Aorta (tissue), 5 donors: ENCODE results near the gene EFCAB6. TPM values are rescaled to one million over a fixed set of nuclear protein-coding genes. Genes with fewer than 3 reads are reported as not detected.
A peak's percentile ranks its signal among the peaks of the same experiment; 100 is the strongest.

Source experiments
- ATAC-seq: fragments of 200-7000 bp; cut with Tn5 transposase; one replicate; pipeline ENCODE4 v1.9.1; 2022; ENCODE audit warnings: moderate library complexity; ENCODE audit not compliant: low FRiP score
- DNase-seq, 2 donors: peaks; one replicate each; pipeline ENCODE4 v3.0.0-alpha.2; 2020
- H3K27ac ChIP-seq, 2 donors: one replicate each; pipeline ENCODE4 v1.5.1; 2013; ENCODE audit warnings: low read length in 2 of 2, mild to moderate bottlenecking in 2 of 2, moderate library complexity in 2 of 2, control low read depth in 1 of 2, inconsistent platforms in 1 of 2, low read depth in 1 of 2
- H3K27me3 ChIP-seq, 2 donors: one replicate each; pipeline ENCODE4 v1.6.1; 2013; ENCODE audit warnings: control low read depth in 1 of 2, low read length in 1 of 2, mild to moderate bottlenecking in 1 of 2, moderate library complexity in 1 of 2; ENCODE audit not compliant: insufficient read depth in 2 of 2, control insufficient read depth in 1 of 2
- H3K36me3 ChIP-seq, 2 donors: one replicate each; pipeline ENCODE4 v1.6.1; 2013; ENCODE audit warnings: control low read depth in 1 of 2, low read length in 1 of 2, mild to moderate bottlenecking in 1 of 2; ENCODE audit not compliant: insufficient read depth in 2 of 2, control insufficient read depth in 1 of 2
- H3K4me1 ChIP-seq, 2 donors: one replicate each; pipeline ENCODE4 v1.6.1; 2013; ENCODE audit warnings: low read length in 2 of 2, control low read depth in 1 of 2, mild to moderate bottlenecking in 1 of 2, moderate library complexity in 1 of 2; ENCODE audit not compliant: insufficient read depth in 2 of 2, control insufficient read depth in 1 of 2
- H3K4me3 ChIP-seq, 2 donors: one replicate each; pipeline ENCODE4 v1.5.1; 2013; ENCODE audit warnings: low read length in 2 of 2, control low read depth in 1 of 2, mild to moderate bottlenecking in 1 of 2
- H3K9me3 ChIP-seq: one replicate; pipeline ENCODE4 v1.6.1; 2013; ENCODE audit warnings: mild to moderate bottlenecking, low read length; ENCODE audit not compliant: control insufficient read depth
- WGBS, 2 donors: extraction: QIAGEN DNeasy Blood & Tissue Kit; methylation state at CpG; one replicate each; pipeline ENCODE4 v1.1.7; 2013; 5-methylcytosine and 5-hydroxymethylcytosine counted together
- intact Hi-C, 2 donors: fragments of 100-400 bp; cut with DNase I; formaldehyde crosslinking; loops; one replicate each; pipeline versions ENCODE4 v1.14.2 to v1.15.0; 2022
- polyA plus RNA-seq, 2 donors: library from polyadenylated mRNA; stranded (reverse); fragments of 200-250 nt; gene quantifications; one replicate each; pipeline ENCODE4 v1.2.3, GENCODE V29; 2013
- total RNA-seq, 2 donors: library from RNA; stranded (reverse); fragmentation: NEBNext Ultra II Directional; extraction: Animal tissue kit (Norgen Biotek cat#: 25700); gene quantifications; one replicate each; pipeline ENCODE4 v1.2.1, GENCODE V29; 2021
- donor health status: healthy with polysubstance abuse.
- donor health status: Bipolar disorder and iron deficiency.
- donor health status: DM: no; HTN: no; CAD: no.
- donor health status: DM: no; HTN: no; CAD: no.
- donor health status: DM: yes; HTN: yes; CAD: no.

The EFCAB6 gene
- total and polyA plus RNA-seq, 4 donors = 0.88 to 2.6 (median 1.8) TPM

- H3K27ac ChIP-seq = no peak overlapping the region
- ATAC-seq = no peak
- H3K4me3 ChIP-seq = no peak overlapping the region
- H3K9me3 ChIP-seq = no peaks in the 10 kb centered on the region
- DNase-seq = peak in 1 of 2 donors; percentile 41
- H3K4me1 ChIP-seq = no peaks in the 10 kb centered on the region
- intact Hi-C loops = no loop called here
- no peaks in the 10 kb centered on the region for H3K36me3 ChIP-seq
- no peaks in the 10 kb centered on the region for H3K27me3 ChIP-seq
- 77 to 81% methylated on average over 13 of the region's 13 CpGs for WGBS, 2 donors
Measured at GRCh38 chr22:43849731-43850130, 37.6 kb upstream of the EFCAB6 start.

- Histone ChIP-seq H3K36me3 (no peaks in the 10 kb centered on the region), H3K27ac (no peak overlapping the region), H3K9me3 (no peaks in the 10 kb centered on the region), H3K4me1 (no peaks in the 10 kb centered on the region), H3K27me3 (no peaks in the 10 kb centered on the region), H3K4me3 (no peak overlapping the region)
- WGBS, 2 donors = 43 to 45% methylated on average over 16 of the region's 16 CpGs
- intact Hi-C loops = no loop called here
- peak in 1 of 2 donors; percentile 55 for DNase-seq
- no peak for ATAC-seq
Measured at GRCh38 chr22:43848366-43849171, 36.5 kb upstream of the EFCAB6 start.

GRCh38 chr22:43847376-43848289 is 35.5 kb upstream of the EFCAB6 start:
- no peaks in the 10 kb centered on the region for H3K36me3 ChIP-seq
- 81 to 82% methylated on average over 14 of the region's 14 CpGs for WGBS, 2 donors
- H3K27ac ChIP-seq = no peak overlapping the region
- ATAC-seq (no peak), DNase-seq (peak in 1 of 2 donors; percentile 46)
- no peaks in the 10 kb centered on the region for H3K4me1 ChIP-seq
- H3K27me3 ChIP-seq = no peaks in the 10 kb centered on the region
- no peaks in the 10 kb centered on the region for H3K9me3 ChIP-seq
- intact Hi-C loops = no loop called here
- no peak overlapping the region for H3K4me3 ChIP-seq

GRCh38 chr22:43846966-43847365 is 34.9 kb upstream of the EFCAB6 start:
- H3K9me3 ChIP-seq = no peaks in the 10 kb centered on the region
- H3K36me3 ChIP-seq = no peaks in the 10 kb centered on the region
- H3K27me3 ChIP-seq = no peaks in the 10 kb centered on the region
- DNase-seq = peak in 1 of 2 donors; percentile 50
- intact Hi-C loops = no loop called here
- H3K27ac ChIP-seq = no peak overlapping the region
- 72 to 74% methylated on average over 11 of the region's 11 CpGs for WGBS, 2 donors
- ATAC-seq = no peak
- no peak overlapping the region for H3K4me3 ChIP-seq
- H3K4me1 ChIP-seq = no peaks in the 10 kb centered on the region

- intact Hi-C loops = no loop called here
- ATAC-seq (no peak), DNase-seq (peak in 1 of 2 donors; percentile 60)
- H3K9me3 ChIP-seq = no peaks in the 10 kb centered on the region
- no peaks in the 10 kb centered on the region for H3K27me3 ChIP-seq
- H3K36me3 ChIP-seq = no peaks in the 10 kb centered on the region
- WGBS, 2 donors = 64 to 66% methylated on average over 11 of the region's 11 CpGs
- no peak overlapping the region for H3K4me3 ChIP-seq
- no peak overlapping the region for H3K27ac ChIP-seq
- H3K4me1 ChIP-seq = no peaks in the 10 kb centered on the region
Measured at GRCh38 chr22:43845981-43846380, 33.9 kb upstream of the EFCAB6 start.

- ATAC-seq = no peak
- Histone ChIP-seq H3K36me3 (no peaks in the 10 kb centered on the region), H3K4me1 (no peaks in the 10 kb centered on the region), H3K27me3 (no peaks in the 10 kb centered on the region), H3K4me3 (no peak overlapping the region), H3K9me3 (no peaks in the 10 kb centered on the region), H3K27ac (no peak overlapping the region)
- WGBS, 2 donors = 77% methylated on average over 31 of the region's 31 CpGs
- DNase-seq = peak in 1 of 2 donors; percentile 71
- intact Hi-C loops = no loop called here
Measured at GRCh38 chr22:43844560-43845545, 32.7 kb upstream of the EFCAB6 start.

- Histone ChIP-seq H3K36me3 (no peaks in the 10 kb centered on the region), H3K27ac (no peak overlapping the region), H3K27me3 (no peaks in the 10 kb centered on the region), H3K4me3 (no peak overlapping the region), H3K4me1 (no peaks in the 10 kb centered on the region), H3K9me3 (no peaks in the 10 kb centered on the region)
- whole genome bisulfite sequencing, 2 donors = 76 to 79% methylated on average over 21 of the region's 21 CpGs
- DNase-seq (no peak), ATAC-seq (no peak)
- intact Hi-C loops = no loop called here
Measured at GRCh38 chr22:43843783-43844530, 31.9 kb upstream of the EFCAB6 start.
